Measurements from ENCODE around the gene ATP2B2. TPM values are rescaled to one million over a fixed set of nuclear protein-coding genes. Genes with fewer than 3 reads are reported as not detected.

ATP2B2 gene
- total and polyA plus RNA-seq, 9 of the 15 experiments (the other 6 are each of a cell fraction or from before 2014, with no cell fraction given), result 0.06 TPM; not detected in 8

GRCh38 chr3:10542518-10542917 is 37.1 kb upstream of the ATP2B2 start:
- Histone ChIP-seq H3K9ac (ENCODE audit: insufficient read depth in 1 of 2, low read depth in 2 of 2, low read length in 2 of 2) (no peak overlapping the region), H3K79me2 (ENCODE audit: control insufficient read depth, insufficient read depth, low read length) (no peaks in the 10 kb centered on the region), H3K4me1 (replicated peaks in 1 of 2; ENCODE audit: control insufficient read depth in 2 of 2, insufficient read depth in 2 of 2, low read length in 2 of 2) (no peaks in the 10 kb centered on the region), H2AFZ (ENCODE audit: low read depth, low read length) (no peak overlapping the region), H3K4me2 (ENCODE audit: insufficient read depth, low read length) (no peak overlapping the region), H3K9me3 (replicated peaks; ENCODE audit: control insufficient read depth, insufficient read depth, low read depth, low read length) (no peaks in the 10 kb centered on the region), H3K4me3 (no peak overlapping the region), H3K36me3 (ENCODE audit: control insufficient read depth, insufficient read depth, low read length) (no peaks in the 10 kb centered on the region), H3K27ac (ENCODE audit: extremely low read depth, low read depth, low read length) (no peak overlapping the region), H4K20me1 (replicated peaks; ENCODE audit: control insufficient read depth, insufficient read depth, low read length) (no peaks in the 10 kb centered on the region), H3K27me3 (ENCODE audit: control insufficient read depth in 2 of 2, insufficient read depth in 2 of 2, low read length in 2 of 2) (peaks cover 0 to 9% of the 10 kb centered on the region in 2 experiments; a peak in 2 of 5 replicates), H3K9me1 (ENCODE audit: control insufficient read depth, insufficient read depth, low read length) (no peaks in the 10 kb centered on the region)
- ATAC-seq, result no peak
- ChIA-PET CTCF (ENCODE audit: low intra/inter-chr PET ratio) (no interaction called here), POLR2A (interaction anchor here (0.7 to 0.9 kb wide), 2 partner anchors 10 to 61 kb away, joined by 3 read pairs; no protein-coding TSS in a partner anchor)
- intact Hi-C loops (cut with micrococcal nuclease), result no loop called here
- in situ Hi-C loops (cut with MboI), result no loop called here
- no peak for FAIRE-seq
- BruUV-seq (replicated peaks), result no TSS peak
- WGBS (ENCODE audit: insufficient coverage, low coverage, missing lambda C conversion rate), result 3% methylated on average over 2 of the region's 2 CpGs
- TF ChIP-seq TRIM28 (IDR thresholded peaks at IDR 0.05) (peak; percentile 76; the same call in 1 of the 2 replicates), ZNF217 (CRISPR knock-in tag; IDR thresholded peaks at IDR 0.05) (no peak), CBX5 (IDR thresholded peaks at IDR 0.05; ENCODE audit: borderline replicate concordance, low read depth) (0 out of 2 replicates have a peak, but pooled peaks have one; percentile 30), CBX3 (IDR thresholded peaks at IDR 0.05; ENCODE audit: borderline replicate concordance in 1 of 2, low read length in 2 of 2) (peak in 1 of 2 experiments; percentile 85; a peak in 2 of 3 replicates), ZNF280A (IDR thresholded peaks at IDR 0.05; ENCODE audit: low read depth, partially characterized antibody) (peak; percentile 61)
- no peak for DNase-seq (ENCODE audit: extremely low read depth in 1 of 4, low spot score in 3 of 4)
